H9 (cell line): ENCODE measurements around the gene DARS1. TPM values are rescaled to one million over a fixed set of nuclear protein-coding genes. Genes with fewer than 3 reads are reported as not detected.

ENCODE experiments used
- DNase-seq: peaks from one replicate; pipeline ENCODE4 v3.0.0-alpha.2; 2017
- H2AFZ ChIP-seq: one replicate; pipeline ENCODE4 v1.6.1; 2013; ENCODE audit warnings: mild to moderate bottlenecking, low read length, control low read depth, moderate library complexity
- H2AK5ac ChIP-seq: 2 replicates; pipeline ENCODE4 v1.6.1; 2013; ENCODE audit warnings: low read length, control low read depth, mixed read lengths; ENCODE audit not compliant: insufficient read length
- H2BK120ac ChIP-seq: one replicate; pipeline ENCODE4 v1.6.1; 2013; ENCODE audit warnings: low read depth, mild to moderate bottlenecking, low read length, control low read depth, inconsistent platforms; ENCODE audit not compliant: poor library complexity, severe bottlenecking
- H2BK12ac ChIP-seq: 2 replicates; pipeline ENCODE4 v1.6.1; 2013; ENCODE audit warnings: low read length, control low read depth, mixed read lengths, low read depth; ENCODE audit not compliant: insufficient read length
- H2BK15ac ChIP-seq: 2 replicates; pipeline ENCODE4 v1.6.1; 2013; ENCODE audit warnings: low read depth, low read length, control low read depth
- H2BK20ac ChIP-seq: one replicate; pipeline ENCODE4 v1.6.1; 2013; ENCODE audit warnings: low read depth, mild to moderate bottlenecking, low read length, control low read depth, inconsistent platforms; ENCODE audit not compliant: poor library complexity, severe bottlenecking
- H2BK5ac ChIP-seq: 2 replicates; pipeline ENCODE4 v1.6.1; 2013; ENCODE audit warnings: low read length, control low read depth, mixed read lengths; ENCODE audit not compliant: insufficient read length
- H3K14ac ChIP-seq: 2 replicates; pipeline ENCODE4 v1.6.1; 2013; ENCODE audit warnings: low read length, control low read depth; ENCODE audit not compliant: insufficient read depth
- H3K18ac ChIP-seq: 2 replicates; pipeline ENCODE4 v1.6.1; 2013; ENCODE audit warnings: low read depth, mild to moderate bottlenecking, mixed read lengths, low read length, control low read depth; ENCODE audit not compliant: insufficient read length
- H3K23ac ChIP-seq: 2 replicates; pipeline ENCODE4 v1.6.1; 2013; ENCODE audit warnings: low read length, control low read depth, mixed read lengths, low read depth; ENCODE audit not compliant: insufficient read length
- H3K23me2 ChIP-seq: 2 replicates; pipeline ENCODE4 v1.6.1; 2013; ENCODE audit warnings: low read depth, mild to moderate bottlenecking, mixed read lengths, low read length, control low read depth; ENCODE audit not compliant: insufficient read length, poor library complexity, severe bottlenecking
- H3K27ac ChIP-seq: 2 replicates; pipeline ENCODE4 v1.5.1; 2013; ENCODE audit warnings: low read length, control low read depth, mixed read lengths, low read depth; ENCODE audit not compliant: insufficient read length
- H3K27me3 ChIP-seq: 2 replicates; pipeline ENCODE4 v1.6.1; 2013; ENCODE audit warnings: low read length, control low read depth, inconsistent platforms; ENCODE audit not compliant: insufficient read depth
- H3K4ac ChIP-seq: 2 replicates; pipeline ENCODE4 v1.6.1; 2013; ENCODE audit warnings: low read depth, mild to moderate bottlenecking, control low read depth, inconsistent platforms, low read length, moderate library complexity
- H3K4me1 ChIP-seq: 2 replicates; pipeline ENCODE4 v1.6.1; 2013; ENCODE audit warnings: low read length, control low read depth, inconsistent platforms; ENCODE audit not compliant: insufficient read depth
- H3K4me2 ChIP-seq: 2 replicates; pipeline ENCODE4 v1.6.1; 2013; ENCODE audit warnings: low read length, control low read depth, mixed read lengths; ENCODE audit not compliant: insufficient read length, insufficient read depth
- H3K56ac ChIP-seq: 2 replicates; pipeline ENCODE4 v1.6.1; 2013; ENCODE audit warnings: low read depth, mild to moderate bottlenecking, mixed read lengths, low read length, control low read depth; ENCODE audit not compliant: insufficient read length
- H3K79me1 ChIP-seq: 2 replicates; pipeline ENCODE4 v1.6.1; 2013; ENCODE audit warnings: low read depth, mild to moderate bottlenecking, moderate library complexity, low read length, control low read depth, inconsistent platforms; ENCODE audit not compliant: insufficient read depth, poor library complexity, severe bottlenecking
- H3K79me2 ChIP-seq: 2 replicates; pipeline ENCODE4 v1.6.1; 2013; ENCODE audit warnings: low read length, control low read depth, inconsistent platforms; ENCODE audit not compliant: insufficient read depth
- H3K9ac ChIP-seq: 2 replicates; pipeline ENCODE4 v1.6.1; 2013; ENCODE audit warnings: low read length, control low read depth, mixed read lengths; ENCODE audit not compliant: insufficient read length; ENCODE audit errors: extremely low read depth
- H3K9me3 ChIP-seq: one replicate; pipeline ENCODE4 v1.6.1; 2013; ENCODE audit warnings: low read depth, low read length, inconsistent platforms; ENCODE audit not compliant: control insufficient read depth
- H3T11ph ChIP-seq: one replicate; pipeline ENCODE4 v1.6.1; 2013; ENCODE audit warnings: mild to moderate bottlenecking, low read length, control low read depth, inconsistent platforms
- H4K20me1 ChIP-seq: one replicate; pipeline ENCODE4 v1.6.1; 2013; ENCODE audit not compliant: control insufficient read depth, insufficient read length, insufficient read depth
- H4K5ac ChIP-seq: 2 replicates; pipeline ENCODE4 v1.6.1; 2013; ENCODE audit warnings: low read depth, mild to moderate bottlenecking, mixed read lengths, low read length, control low read depth; ENCODE audit not compliant: insufficient read length
- H4K8ac ChIP-seq: replicated peaks from 2 replicates; pipeline ENCODE4 v1.6.1; 2013; ENCODE audit warnings: low read length, control low read depth, mixed read lengths, low read depth; ENCODE audit not compliant: insufficient read length
- H4K91ac ChIP-seq: 2 replicates; pipeline ENCODE4 v1.6.1; 2013; ENCODE audit warnings: low read depth, mild to moderate bottlenecking, moderate library complexity, mixed read lengths, low read length, control low read depth; ENCODE audit not compliant: insufficient read length
- H3K27ac Mint-ChIP-seq, 3 experiments: 2 replicates in 2 of 3; 3 replicates in 1 of 3; pipeline ENCODE4 v1.8.0; 2020 to 2021; ENCODE audit warnings: mixed read lengths in 3 of 3, mild to moderate bottlenecking in 1 of 3, moderate library complexity in 1 of 3
- H3K27me3 Mint-ChIP-seq: 2 replicates; pipeline ENCODE4 v1.8.0; 2021; ENCODE audit warnings: low read depth, mild to moderate bottlenecking, moderate library complexity, mixed read lengths
- H3K36me3 Mint-ChIP-seq, 3 experiments: 2 replicates in 2 of 3; 3 replicates in 1 of 3; pipeline ENCODE4 v1.8.0; 2020 to 2021; ENCODE audit warnings: low read depth in 3 of 3, mixed read lengths in 3 of 3; ENCODE audit not compliant: insufficient read depth in 1 of 3
- H3K4me1 Mint-ChIP-seq, 2 experiments: 2 replicates each; pipeline ENCODE4 v1.8.0; 2020; ENCODE audit warnings: mixed read lengths in 2 of 2
- H3K4me3 Mint-ChIP-seq, 2 experiments: 2 replicates in 1 of 2; 3 replicates in 1 of 2; pipeline ENCODE4 v1.8.0; 2020 to 2021; ENCODE audit warnings: mild to moderate bottlenecking in 2 of 2, mixed read lengths in 2 of 2, moderate library complexity in 1 of 2
- H3K9me3 Mint-ChIP-seq, 2 experiments: 2 replicates in 1 of 2; 3 replicates in 1 of 2; pipeline ENCODE4 v1.8.0; 2020; ENCODE audit warnings: mild to moderate bottlenecking in 2 of 2, mixed read lengths in 2 of 2, moderate library complexity in 1 of 2
- CTCF ChIP-seq: fragments of 200-600 bp; sonication (generic); conservative IDR thresholded peaks from 3 replicates; pipeline ENCODE4 v1.8.0; 2021; ENCODE audit warnings: antibody characterized with exemption, mild to moderate bottlenecking
- WGBS: extraction: QIAGEN DNeasy Blood & Tissue Kit; methylation state at CpG from one replicate; pipeline ENCODE4 v1.1.7; 2013; ENCODE audit warnings: missing lambda C conversion rate, low lambda C conversion rate, mixed read lengths; ENCODE audit not compliant: insufficient read length; ENCODE audit errors: extremely low coverage; 5-methylcytosine and 5-hydroxymethylcytosine counted together
- total RNA-seq: library from RNA; stranded (reverse); gene quantifications from 2 replicates; pipeline ENCODE4 v1.2.1, GENCODE V29; 2021

DARS1 gene
- total RNA-seq, 1 experiment from 2014 or later: 117 TPM

GRCh38 chr2:136024616-136025015, 39.2 kb upstream of the DARS1 start:
- Histone ChIP-seq H3K4me2 (peak overlapping the region; percentile 23), H3K27me3 (no peaks in the 10 kb centered on the region), H3K79me1 (no peaks in the 10 kb centered on the region), H2BK15ac (no peak overlapping the region), H3K27ac (no peak overlapping the region), H2AK5ac (no peak overlapping the region), H4K5ac (no peak overlapping the region), H2BK120ac (peak overlapping the region; percentile 54), H3K23me2 (peaks cover 6% of the 10 kb centered on the region), H3K56ac (no peak overlapping the region), H3K9me3 (no peaks in the 10 kb centered on the region), H4K91ac (no peak overlapping the region), H3K18ac (peak overlapping the region; percentile 64), H4K20me1 (no peaks in the 10 kb centered on the region), H2BK20ac (no peak overlapping the region), H2BK12ac (no peak overlapping the region), H3K23ac (no peak overlapping the region), H4K8ac (no peak overlapping the region), H3T11ph (no peak overlapping the region), H2AFZ (peak overlapping the region; percentile 86), H3K4me1 (no peaks in the 10 kb centered on the region; the same call in 1 of the 2 replicates), H3K14ac (peak overlapping the region; percentile 41; the same call in 1 of the 2 replicates), H3K79me2 (no peaks in the 10 kb centered on the region), H3K4ac (no peak overlapping the region), H3K9ac (no peak overlapping the region), H2BK5ac (no peak overlapping the region)
- peak overlapping the region in 1 of 2 experiments; percentile 74; a peak in 2 of 5 replicates for H3K4me3 Mint-ChIP-seq
- peaks cover 2% of the 10 kb centered on the region; the same call in 1 of the 2 replicates for H3K27me3 Mint-ChIP-seq
- no peaks in the 10 kb centered on the region for H3K9me3 Mint-ChIP-seq
- DNase-seq: no peak
- H3K4me1 Mint-ChIP-seq: peaks cover 22 to 32% of the 10 kb centered on the region in 2 experiments
- no CpG with 5 or more reads among the region's 3 CpGs for WGBS
- no peak for TF ChIP-seq CTCF
- H3K36me3 Mint-ChIP-seq: 0 out of 7 replicates have a peak, but pooled peaks cover 0 to 2% (median 0%) of the 10 kb centered on the region in 3 experiments
- H3K27ac Mint-ChIP-seq: peak overlapping the region in 2 of 3 experiments; percentile 96 to 97; a peak in 4 of 7 replicates
